GM12875 (cell line): ENCODE measurements around the gene DRC1.
A peak's percentile ranks its signal among the peaks of the same experiment; 100 is the strongest.

Experiments used
- H3K4me3 ChIP-seq: one replicate; pipeline ENCODE4 v1.5.1; 2011; ENCODE audit warnings: low read depth, low read length, control low read depth
- TF ChIP-seq, protein P1 (sequence below): IDR thresholded peaks from 2 replicates; pipeline ENCODE4 v1.5.1; 2011; ENCODE audit warnings: low read depth, mild to moderate bottlenecking, control low read depth, inconsistent platforms, low read length, moderate library complexity, borderline replicate concordance; ENCODE audit not compliant: insufficient read depth

The DRC1 gene

DNA sequence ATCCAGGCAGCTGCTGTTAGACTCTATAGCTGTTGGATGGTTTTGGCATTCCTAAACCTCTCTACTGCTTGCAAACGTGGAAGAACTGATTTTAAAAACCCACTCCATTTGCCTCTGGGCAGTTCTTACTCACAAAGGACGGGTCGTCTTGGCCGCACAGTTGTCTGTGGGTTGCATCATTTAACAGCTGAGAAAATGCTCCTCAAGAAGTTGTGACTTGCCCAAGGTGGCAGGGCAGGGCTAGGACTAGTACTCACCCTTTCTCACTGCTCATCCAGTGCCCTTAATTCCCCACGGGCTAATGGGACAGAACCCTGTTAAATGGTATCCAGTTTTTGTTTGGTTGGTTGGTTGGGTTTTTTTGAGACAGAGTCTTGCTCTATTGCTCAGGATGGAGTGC is 997 bp upstream of the DRC1 start:
- no peak overlapping the region for H3K4me3 ChIP-seq
- TF ChIP-seq, protein P1, sequence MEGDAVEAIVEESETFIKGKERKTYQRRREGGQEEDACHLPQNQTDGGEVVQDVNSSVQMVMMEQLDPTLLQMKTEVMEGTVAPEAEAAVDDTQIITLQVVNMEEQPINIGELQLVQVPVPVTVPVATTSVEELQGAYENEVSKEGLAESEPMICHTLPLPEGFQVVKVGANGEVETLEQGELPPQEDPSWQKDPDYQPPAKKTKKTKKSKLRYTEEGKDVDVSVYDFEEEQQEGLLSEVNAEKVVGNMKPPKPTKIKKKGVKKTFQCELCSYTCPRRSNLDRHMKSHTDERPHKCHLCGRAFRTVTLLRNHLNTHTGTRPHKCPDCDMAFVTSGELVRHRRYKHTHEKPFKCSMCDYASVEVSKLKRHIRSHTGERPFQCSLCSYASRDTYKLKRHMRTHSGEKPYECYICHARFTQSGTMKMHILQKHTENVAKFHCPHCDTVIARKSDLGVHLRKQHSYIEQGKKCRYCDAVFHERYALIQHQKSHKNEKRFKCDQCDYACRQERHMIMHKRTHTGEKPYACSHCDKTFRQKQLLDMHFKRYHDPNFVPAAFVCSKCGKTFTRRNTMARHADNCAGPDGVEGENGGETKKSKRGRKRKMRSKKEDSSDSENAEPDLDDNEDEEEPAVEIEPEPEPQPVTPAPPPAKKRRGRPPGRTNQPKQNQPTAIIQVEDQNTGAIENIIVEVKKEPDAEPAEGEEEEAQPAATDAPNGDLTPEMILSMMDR, result no peak

DNA sequence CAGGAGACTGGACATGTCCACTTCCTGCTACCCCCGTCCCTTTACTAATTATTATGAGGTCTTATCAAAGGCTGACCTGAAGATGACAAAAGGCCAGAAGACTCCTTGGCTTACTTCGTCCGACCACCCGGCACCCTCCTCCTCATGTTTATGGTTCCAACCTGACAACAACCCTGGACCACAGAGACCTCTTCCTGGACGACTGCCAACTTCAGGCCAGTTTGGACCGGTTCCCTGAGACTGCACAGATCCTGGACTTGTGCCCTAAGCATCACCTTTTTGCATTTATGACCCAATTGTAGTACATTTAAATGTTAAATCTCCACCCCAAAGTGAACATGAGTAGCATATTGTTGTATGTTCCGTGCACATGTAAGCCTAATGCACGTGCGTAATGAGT is 5.8 kb downstream of the DRC1 start:
- TF ChIP-seq, protein P1, result no peak
- H3K4me3 ChIP-seq, result no peak overlapping the region

DNA sequence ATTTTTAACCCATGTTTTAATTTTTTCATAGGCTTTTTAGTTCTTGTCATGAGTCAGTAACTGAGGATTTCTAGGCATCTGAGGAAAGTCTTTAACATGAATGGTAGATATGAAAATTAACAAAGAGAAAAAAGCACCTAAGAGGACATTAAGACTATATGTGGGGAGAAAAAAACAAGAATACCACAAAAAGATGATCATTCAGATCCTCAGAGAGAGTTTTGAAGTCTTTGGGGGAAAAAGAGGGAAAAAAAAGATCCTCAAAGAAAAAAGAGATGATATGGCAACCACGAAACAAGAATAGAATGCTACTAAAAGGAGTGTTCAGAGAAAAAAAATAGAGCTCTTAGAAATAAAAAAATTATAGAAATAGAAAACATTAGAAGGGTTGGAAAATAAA is 8.1 kb downstream of the DRC1 start:
- TF ChIP-seq, protein P1, result no peak
- H3K4me3 ChIP-seq, result no peak overlapping the region

DNA sequence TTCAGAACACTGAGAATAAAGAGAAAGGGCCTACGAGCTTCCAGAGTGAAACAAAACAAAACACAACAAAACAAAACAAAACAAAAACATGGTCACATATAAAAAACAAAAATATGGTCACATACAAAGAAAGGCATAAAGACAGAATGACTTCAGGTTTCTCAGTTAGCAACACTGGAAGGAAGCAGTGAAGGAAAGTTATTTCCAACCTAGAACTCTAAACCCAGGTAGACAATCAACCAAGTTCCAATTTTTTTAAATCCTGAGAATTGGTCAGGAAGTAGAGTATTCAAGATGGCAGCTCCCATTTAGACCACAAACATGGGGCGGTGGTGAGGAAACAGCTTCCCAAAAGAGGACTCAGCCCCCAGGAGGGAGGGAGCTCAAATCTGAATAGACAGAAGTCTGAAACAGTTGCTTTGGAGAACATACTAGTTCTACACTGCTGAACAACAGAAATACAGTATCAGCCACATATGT is 9.1 kb downstream of the DRC1 start:
- TF ChIP-seq, protein P1, result no peak
- H3K4me3 ChIP-seq, result no peak overlapping the region

DNA sequence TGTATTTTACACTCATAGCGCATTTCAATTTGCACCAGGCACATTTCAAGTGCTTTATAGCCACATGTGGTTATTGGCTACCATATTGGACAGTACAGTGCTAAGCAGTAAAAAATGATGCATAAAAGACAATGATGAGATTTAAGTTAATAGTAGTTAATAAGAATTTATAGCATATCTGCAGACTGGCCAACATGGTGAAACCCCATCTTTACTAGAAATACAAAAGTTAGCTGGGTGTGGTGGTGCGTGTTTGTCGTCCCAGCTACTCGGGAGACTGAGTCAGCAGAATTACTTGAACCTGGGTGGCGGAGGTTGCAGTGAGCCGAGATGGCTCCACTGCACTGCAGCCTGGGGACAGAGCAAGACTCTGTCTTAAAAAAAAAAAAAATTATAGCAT is 9.7 kb downstream of the DRC1 start:
- H3K4me3 ChIP-seq, result no peak overlapping the region
- TF ChIP-seq, protein P1, result no peak

DNA sequence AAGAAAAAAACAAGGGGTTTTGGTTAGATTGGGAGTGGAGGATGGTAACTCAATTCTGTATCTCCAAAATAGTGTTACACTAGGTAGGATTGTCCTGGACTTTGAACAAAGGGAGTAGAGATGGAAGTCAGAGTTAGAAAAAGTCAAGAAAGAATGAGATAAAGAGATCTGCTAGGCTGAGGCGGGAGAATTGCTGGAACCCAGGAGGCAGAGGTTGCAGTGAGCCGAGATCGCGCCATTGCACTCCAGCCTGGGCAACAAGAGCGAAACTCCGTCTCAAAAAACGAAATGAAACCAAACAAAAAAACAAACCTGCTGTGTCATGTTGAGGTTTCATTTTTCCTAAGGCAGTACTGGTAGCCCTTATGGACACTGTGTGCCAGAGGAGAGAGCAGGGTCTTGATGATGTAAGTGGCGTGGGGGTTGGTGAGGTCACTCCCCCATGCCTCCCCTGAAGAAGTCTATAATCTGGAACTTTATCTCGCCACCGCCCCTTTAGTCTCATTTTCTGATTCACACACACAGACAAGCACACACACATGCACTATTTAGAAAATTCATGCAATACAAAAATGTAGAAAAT is 10.5 kb downstream of the DRC1 start:
- TF ChIP-seq, protein P1, result no peak
- H3K4me3 ChIP-seq, result peak overlapping the region; percentile 38

DNA sequence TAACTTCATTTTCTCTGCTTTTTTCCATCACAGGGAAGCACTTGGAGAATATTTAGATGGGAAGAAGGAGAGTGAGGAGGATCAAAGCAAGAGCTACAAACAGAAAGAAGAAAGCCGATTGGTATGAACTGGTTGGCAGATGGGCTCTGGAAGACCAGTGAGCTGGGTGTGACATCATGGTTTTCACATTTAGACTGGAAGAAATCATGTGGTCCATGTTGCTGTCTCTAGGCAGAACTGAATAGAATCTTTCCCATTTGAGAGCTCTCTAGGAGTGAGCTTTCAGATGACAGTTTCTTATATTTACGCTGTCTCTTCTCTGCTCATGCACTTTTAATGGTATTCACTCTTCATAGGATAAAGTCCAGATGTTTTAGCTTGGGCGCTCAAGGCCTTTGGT is 12.6 kb downstream of the DRC1 start:
- H3K4me3 ChIP-seq, result no peak overlapping the region
- TF ChIP-seq, protein P1, result no peak
